GM21786 (cell line): ENCODE data around the gene NDST4.

ENCODE experiments used
- ATAC-seq: cut with Tn5 transposase; IDR thresholded peaks from one replicate; pipeline ENCODE4 v1.9.1; 2021; ENCODE audit not compliant: unreplicated experiment

NDST4 gene

DNA sequence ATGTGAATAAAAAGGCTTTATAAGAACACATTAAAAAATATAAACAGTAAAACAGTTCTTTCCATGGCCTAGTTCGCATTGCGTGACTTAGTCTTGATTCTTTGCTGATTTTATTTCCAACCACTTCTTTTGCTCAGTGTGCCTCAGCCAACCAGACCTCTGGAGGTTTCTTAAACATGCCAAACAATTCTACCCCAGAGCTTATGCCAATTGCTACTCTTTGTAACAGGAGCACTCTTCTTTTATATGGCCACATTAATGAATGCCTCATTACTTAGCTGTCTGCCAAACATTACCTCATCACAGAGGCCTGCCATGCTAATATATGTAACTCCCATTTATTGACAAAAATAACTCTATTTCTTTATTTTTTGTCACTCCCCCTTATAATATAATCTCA, 202.3 kb downstream of the NDST4 start:
- no peak for ATAC-seq

DNA sequence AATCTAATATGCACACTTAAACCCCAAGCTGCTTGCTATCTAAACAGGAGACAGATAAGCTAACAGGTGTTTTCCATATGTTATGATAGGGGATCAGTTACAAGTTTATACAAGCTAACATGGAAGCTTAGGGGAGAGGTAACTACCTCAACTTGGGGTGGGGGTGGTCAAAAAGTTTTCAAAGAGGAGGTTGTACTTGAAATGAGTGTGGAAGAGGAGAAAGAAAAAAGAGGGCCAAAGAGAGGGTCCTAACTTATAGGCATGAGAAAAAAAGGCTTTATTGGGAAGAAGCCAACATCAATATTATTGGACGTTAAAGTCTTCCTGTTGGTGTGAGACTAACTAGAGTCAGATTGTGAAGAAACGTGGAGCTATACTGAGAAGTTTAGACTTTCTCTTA, 205.9 kb downstream of the NDST4 start:
- no peak for ATAC-seq

DNA sequence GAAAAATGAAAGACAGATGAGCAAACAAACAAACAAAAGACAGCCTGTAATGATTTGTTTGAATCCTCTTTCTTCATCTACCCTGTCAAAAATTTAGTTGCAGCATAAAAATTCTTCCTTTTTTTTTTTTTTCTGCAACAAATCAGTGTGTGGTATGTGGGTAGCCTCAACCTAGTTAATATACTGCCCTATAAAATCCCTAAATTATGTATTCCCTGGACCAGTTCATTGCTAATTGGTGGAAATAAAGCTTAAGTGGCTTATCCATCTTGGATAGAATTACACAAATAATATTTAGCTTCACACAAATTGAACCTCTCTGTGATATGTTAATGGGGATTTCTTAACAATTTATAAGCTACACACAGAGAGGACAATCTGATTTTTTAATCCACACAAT, 208.4 kb downstream of the NDST4 start:
- ATAC-seq = no peak

DNA sequence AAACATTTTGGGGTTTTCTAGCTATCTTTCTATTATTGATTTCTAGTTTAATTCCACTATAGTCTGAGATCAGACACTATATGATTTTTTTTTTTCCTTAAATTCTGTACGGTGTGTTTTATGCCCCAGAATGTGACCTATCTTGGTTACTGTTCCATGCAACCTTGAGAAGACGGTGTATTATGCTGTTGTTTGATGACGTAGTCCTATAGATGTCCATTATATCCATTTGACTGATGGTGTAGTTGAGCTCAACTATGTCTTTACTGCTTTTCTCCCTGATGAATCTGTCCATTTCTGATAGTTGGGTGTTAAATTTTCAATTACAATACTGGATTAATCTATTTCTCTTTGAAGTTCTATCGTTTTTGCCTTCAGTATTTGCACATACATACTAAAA, 212.5 kb downstream of the NDST4 start:
- ATAC-seq = no peak

DNA sequence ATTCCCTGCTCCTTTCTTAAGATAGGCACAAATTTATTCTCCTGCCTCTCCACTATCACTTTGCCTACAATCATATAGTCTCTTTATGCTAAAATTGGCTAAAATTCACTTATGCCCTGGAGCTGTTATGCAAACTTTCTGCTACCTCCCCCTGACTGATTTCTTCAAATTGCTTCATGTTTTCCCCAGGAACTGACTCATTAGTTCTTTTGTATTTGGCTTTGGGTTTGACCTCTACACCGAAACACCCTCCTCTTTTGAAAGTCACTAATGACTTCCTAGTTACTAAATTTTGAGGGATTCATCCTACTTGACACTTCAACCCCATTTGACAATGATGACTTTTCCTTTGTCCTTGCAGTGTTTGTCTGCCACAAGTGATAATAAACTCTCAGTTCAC, 222.6 kb downstream of the NDST4 start:
- no peak for ATAC-seq

DNA sequence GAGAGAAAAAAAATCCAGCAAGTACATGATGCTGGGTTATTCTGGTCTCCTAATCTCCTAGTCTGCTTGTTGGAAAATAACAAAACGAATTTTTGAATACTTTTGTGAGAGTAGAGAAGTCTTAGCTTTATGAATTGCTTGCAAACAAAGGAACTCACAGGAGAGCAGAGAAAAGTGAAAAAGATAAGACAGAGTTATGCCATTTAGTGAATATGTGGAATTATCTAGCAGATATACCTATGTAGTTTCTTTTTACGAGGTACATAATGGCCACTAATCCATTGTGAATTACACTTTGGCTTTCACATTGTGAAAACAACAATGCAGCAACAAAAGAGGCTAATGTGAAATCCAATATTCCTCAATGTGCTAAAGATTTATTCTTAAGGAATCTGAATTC, 226.7 kb downstream of the NDST4 start:
- ATAC-seq = no peak

DNA sequence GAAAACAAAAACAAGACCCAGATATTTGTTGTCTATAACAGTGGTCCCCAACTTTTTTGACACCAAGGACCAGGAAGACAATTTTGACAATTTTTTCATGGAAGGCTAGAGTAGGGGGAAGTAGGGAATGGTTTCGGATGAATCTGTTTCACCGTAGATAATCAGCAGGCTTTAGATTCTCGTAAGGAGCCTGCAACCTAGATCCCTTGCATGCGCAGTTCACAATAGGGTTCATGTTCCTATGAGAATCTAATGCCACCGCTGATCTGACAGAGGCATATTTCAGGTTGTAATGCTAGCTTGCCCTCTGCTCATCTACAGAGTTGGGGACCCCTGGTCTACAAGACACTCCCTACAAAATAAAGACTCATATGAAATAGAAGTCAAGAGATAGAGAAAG, 229.8 kb downstream of the NDST4 start:
- ATAC-seq = no peak

DNA sequence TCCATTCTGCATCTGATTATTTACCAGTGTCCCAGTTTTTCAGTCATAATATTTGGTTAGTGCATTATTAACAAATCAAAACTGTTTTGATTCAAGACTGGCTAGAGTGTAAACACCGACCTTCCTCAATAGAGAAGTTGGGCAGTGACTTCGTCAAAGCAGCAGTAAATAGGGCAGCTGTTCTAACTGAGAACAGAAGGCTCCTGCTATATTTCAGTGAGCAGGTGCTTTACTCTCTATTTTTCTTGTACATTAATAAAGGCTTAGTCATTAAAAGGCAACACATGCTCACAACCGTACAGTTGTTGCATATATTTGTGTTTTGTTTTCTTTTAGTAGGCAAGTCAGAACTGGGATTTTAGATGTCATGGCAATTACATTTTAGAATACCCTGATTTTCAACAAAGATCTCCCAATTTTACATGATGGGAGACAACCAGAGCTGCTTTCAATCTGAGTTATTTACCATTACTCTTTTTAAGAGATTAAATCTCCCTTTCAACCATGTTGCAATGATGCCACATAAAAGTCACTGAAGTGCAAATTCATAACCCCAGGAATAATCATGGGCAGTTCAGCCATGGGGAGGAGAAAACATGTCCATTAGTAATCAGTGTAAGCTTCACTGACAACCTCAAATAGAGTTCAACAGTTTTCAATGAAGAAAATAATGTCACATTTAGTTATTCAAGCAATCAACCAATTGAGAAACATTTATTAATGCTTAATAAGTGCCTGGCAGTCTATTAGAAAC, 233.3 kb downstream of the NDST4 start:
- ATAC-seq = no peak

DNA sequence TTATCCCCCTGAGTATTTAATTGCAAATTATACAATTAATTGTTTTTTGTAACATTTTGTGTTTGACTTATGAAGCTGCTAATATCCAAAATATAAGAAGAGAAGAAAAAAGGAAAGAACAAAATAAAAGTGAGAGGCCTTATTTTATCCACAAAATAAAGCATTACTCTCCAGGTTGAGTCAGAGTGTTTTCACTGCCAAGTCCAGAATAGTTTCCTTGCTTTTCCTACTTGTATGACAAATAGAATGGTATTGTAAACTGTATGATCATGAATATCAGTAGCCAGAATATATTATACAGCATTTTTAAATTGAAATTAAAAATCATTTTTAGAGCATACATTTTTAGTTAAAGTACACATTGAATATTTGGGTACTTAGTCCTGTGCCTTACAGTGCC, 237.8 kb downstream of the NDST4 start:
- ATAC-seq = no peak

DNA sequence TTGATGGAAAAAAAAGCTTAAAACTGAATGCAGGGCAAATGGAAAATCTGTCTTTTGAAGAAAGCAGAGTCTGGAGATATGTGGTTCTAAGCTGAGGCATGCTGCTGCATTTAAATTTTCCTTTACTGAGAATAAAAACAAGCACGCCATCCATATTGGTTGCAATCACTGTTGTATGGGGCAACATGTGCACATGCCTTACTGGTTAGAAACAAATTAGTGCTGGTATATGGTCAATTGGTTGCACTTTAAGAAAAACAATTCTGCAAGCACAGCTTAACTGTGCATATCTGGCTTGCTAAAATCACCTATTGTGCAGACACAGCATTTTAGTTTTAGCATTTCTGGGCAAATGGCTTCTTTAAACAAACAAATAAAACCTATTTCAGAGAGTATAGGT, 239.1 kb downstream of the NDST4 start:
- no peak for ATAC-seq

DNA sequence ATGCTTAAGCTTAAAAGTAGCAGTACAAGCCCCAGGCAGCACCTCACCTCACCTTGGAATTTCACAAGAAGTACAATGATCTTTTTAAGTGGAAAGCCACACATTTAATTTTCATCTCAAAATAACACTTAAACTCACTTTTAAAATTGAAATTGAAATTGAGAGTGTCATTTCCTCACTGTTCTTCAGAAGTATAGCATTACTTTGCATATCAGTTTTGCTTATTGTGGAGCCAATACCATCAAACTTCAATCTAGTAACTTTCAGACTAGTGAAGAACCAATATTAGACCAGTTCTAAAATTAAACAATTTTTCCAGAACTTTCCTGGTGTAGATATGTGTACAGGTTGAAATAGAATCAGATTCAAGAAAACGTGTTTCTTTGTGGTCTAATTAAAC, 242.4 kb downstream of the NDST4 start:
- ATAC-seq = peak; percentile 52

DNA sequence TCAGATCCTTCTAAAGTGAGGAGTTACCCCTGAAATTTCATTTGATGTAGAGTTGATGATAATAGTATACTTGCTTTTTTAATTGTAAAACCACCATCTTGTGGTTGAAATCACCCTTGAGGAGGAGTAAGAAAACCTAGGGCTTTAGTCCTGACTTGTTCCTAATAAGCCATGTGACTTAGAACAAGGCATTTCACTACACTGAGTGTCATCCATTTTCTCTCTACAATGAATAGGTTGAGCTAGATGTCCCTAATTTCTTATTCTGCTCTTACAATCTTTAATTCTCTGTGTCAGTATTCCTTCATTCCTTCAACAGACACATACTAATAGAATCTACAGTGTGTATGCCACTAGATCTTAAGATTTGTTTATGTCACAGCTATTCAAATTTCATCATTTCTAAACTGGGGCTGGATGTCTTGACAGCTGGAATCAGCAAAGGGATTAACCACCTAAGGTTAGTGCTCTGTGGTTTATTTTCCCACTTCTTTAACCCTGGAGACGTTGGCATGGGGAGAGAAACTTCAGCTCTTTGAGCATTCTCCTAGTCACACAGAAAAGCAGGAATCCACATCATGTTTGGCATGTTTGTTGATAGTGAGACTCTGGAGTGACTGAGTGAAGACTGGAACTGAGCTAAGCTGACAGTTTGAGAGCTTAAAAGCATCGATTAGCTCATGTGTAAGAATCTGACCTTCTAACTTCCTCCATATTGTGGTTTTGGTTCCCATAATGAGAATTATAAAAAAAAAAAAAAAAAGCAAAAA, 246.3 kb downstream of the NDST4 start:
- ATAC-seq = peak; percentile 47

DNA sequence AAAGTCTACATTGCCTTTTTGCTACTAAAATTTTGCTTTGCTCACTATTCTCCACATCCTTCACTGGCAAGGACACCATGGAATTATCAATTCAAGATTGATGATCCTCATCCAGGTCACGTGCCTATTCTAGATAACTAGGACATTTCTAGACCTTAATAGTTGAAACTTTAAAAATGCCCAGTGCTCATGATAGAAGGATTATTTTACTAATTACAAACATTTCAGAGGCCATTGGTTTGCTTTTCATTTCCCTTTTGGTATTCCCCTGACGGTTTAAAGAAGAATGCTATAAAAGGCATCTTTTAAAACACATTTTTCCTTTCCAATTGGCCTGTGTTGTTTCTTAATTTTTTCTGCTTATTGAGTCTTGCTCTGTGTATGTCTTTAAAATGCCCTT, 249.4 kb downstream of the NDST4 start:
- no peak for ATAC-seq

DNA sequence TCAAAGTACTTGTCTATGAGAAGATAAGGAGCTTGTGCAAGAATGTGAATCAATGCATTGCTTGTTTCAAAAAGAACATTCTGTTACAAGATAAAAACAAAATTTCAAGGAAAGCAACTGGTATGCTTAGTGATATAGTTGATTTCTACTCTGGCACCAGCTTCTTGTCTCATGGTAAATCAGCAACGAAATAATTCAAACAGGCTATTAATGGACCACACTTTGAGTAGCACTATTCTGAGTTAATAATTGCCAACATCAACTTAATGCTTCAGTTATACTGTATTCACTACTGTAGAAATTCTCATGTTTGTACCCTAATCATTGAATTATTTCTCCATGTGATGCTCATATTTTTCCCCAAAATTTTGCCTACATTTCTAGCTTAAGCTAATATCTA, 252.6 kb downstream of the NDST4 start:
- no peak for ATAC-seq

DNA sequence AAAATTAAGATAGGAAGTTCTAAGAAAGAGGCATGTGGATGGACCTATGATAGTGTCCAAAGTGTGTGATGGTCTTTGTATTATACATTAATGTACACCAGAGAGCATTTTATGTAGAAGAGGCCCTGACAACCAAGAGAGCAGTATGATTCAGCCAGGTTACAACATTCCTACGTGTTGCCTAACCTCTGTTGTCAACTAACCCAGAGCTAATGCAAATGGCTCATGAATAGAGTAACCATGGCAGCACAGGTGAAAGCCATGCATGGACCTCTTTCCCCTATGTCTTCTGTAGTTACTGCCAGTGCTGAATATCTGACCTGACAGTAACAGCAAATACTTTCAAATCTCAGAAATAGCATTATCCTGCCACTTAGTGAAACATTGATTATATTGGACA, 255.6 kb downstream of the NDST4 start:
- no peak for ATAC-seq

DNA sequence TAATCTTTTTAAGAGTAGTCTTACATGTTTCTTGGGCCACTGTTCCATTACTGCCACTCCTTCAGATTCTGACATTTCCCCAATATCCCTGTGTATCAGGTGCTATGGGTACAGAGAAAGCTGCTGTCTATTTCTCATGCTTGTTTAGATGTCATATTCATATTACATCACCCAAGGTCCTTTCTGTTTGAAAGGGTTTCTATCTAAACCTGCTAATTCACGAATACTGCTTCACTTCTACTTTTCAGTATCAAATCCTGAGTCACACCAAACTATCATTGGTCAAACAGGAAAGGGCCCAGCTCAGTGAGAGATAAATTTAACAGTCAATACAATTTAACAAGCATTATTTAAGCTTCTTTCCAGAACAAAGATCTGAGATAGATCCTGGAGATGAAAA, 273.4 kb downstream of the NDST4 start:
- no peak for ATAC-seq

DNA sequence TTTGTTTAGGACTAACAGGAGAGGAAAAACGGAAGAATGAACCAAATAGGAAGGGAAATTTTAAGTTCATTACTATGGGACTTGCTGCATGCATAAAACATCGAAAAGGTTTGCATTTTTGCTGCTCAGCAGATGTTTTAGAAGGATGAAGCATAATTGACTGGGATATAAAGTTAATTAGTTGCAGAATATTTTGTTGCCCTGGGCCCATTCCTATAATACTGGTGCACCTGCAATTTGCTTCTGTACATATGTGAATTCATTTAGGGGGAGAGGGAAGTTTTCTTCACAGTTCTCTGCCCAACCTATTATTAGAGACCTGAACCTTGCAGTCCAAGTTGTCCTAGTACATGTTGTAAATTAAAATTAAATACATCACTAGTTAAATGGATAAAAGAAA, 282.8 kb downstream of the NDST4 start:
- ATAC-seq = no peak

DNA sequence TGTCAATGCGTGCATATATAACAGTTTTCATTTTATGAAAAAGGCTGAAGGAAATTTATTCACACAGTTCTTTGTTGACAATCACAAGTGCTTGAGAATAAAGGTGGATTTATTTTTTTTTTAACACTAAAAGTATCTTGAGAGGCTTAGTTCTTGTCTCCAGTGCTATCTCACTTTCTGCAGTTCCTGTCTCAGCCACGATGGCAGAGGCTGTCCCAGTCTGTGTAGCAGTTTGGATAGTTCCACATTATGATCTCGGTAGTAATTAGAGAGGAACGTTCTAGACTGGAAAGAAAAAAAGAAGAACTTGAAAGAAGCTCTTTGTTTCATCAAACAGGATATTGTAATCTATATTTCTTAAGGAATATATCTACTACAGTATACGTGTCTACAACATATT, 285.8 kb downstream of the NDST4 start:
- no peak for ATAC-seq

DNA sequence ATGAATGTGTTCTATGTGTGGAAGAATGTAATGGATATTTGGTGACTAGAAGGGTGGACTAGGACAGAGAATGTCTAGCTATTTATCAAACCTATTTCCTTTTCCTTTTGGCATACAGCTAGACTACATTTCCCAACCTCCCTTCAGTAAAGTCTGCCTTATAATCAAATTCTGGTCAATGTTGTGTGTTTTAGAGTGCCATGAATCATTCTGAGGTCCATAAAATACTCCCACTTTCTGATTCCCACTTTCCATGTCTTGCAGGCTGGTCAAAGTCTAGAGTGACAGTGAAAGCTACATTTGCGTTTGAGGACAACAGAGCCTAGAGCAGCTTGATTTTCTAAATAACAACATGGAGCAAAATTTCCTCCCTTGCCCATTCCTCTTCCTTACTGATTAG, 297.7 kb downstream of the NDST4 start:
- ATAC-seq = no peak

DNA sequence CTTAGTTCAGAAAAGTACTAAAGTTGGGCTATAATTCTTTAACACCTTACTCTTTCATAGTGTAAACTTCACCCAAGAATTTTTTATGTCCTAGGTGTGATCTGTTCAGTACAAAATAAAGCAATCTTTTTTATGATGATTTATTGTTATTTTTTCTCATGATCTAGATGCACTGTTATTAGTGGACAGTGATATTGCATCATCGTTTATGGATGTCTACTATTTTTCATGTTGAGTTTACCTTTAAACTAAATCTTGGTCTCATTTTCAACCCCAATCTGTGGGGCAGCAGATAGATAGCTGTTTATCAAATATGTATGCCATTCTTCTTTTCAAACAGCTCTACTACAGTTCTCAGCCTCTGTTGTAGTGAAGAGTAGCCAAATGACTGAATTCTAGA, 299.5 kb downstream of the NDST4 start:
- ATAC-seq = no peak

DNA sequence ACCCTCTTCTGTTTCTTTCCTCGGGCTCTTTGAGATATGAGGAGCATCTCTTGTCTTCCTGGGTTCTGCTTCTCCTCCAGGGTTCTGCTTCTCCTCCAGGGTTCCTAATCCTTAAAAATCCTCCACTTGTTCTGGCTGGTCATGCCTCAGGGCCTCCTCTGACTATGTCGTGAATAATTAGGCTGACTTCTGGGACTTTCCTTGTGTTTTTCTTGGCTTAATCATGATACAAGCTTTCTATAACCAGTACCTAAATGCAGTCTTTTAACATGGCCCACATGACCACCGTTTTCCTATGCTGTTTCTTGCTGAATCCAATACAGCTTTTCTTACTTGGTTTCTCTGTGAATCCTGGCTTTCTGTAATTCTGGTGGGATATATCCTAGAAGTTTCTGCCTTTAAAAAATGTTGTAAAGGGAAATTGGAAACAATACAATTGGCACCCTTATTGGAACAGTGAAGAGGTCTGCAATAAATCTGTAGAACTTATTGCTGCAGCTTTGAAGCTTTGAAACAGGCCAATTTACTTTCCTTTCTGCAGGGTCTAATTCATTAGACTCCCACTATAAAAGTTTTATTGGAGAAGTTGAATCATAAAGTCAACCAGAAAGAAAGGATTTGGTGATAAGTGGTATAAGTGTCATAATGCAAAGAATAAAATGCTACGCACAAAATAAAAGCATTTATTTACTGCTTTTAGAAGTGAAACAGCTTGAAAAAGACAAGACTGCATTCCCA, 301.7 kb downstream of the NDST4 start:
- ATAC-seq = no peak

DNA sequence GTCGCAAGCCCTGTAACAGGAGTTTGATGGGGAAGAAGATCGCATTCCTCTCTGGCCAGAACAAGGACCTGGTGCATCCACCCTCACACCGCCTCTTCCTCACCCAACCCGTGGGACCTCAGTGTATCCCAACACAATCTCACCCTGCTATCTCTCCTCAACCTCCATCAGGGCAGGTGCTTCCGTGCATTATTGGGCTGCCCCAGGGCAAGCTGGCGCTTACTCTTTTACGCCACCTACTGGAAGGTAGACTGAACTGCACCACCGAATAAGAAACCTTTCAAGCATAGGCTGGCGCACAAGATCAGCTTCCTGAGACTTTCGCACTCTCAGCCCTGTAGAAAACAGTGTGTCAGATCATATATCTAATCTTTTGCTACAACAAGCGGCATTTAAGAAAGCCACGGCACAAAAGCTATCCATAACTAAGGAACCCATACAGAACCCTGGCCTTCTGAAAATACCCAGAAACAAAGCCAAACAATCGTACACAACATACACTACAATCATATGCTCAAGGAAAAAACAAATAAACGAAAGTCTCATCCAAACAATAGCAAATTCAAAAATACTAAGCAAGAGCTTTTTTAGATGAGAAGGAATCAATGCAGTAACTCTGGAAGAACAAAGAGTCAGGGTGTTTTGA, 305.5 kb downstream of the NDST4 start:
- peak; percentile 98 for ATAC-seq
